Measurements from ENCODE around the gene GNB3. TPM values are rescaled to one million over a fixed set of nuclear protein-coding genes. Genes with fewer than 3 reads are reported as not detected.

The GNB3 gene
- total and polyA plus RNA-seq, 4 donors = under 0.01 to 0.12 TPM; not detected in 2

DNA sequence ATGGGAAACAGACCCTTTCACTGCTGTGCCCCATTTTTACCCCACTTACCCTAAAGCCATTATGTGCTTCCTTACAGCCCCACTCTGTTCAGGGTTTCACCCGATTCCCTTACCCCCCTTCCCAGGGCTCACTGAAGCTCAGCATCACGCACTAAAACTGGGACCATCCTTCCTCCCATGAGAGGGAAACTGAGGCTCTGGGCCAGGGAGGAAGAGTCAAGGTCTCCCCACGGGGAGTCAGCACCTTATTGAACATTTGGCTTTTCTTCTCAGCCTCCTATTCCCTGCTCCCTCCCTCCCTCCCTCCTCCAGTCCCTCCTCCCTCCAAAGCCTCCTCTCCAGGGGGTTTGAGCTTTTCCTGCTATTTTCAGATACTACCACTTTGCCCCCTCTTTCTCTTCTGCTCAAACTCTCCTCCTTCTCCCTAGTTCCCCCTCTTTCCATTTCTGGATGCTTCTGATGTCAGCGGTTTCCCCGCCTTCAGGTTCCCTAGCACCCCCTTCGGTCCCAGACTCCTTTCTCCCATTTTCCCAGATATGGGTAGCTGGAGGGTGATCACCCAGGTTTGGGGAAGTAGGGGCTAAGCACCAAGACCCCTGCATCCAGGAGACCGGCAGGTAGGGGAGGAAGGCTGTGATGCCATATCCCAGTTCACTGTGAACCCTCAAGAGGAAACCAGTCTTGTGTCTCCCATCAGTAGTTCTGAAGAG is 18.1 kb upstream of the GNB3 start:
- Histone ChIP-seq H3K9me3 (ENCODE audit: control insufficient read depth in 4 of 4, low read length in 3 of 4) (no peaks in the 10 kb centered on the region), H3K27me3 (ENCODE audit: control insufficient read depth in 4 of 4, insufficient read depth in 4 of 4, low read length in 3 of 4) (no peaks in the 10 kb centered on the region)
- WGBS = 82% methylated on average over 7 of the region's 7 CpGs

DNA sequence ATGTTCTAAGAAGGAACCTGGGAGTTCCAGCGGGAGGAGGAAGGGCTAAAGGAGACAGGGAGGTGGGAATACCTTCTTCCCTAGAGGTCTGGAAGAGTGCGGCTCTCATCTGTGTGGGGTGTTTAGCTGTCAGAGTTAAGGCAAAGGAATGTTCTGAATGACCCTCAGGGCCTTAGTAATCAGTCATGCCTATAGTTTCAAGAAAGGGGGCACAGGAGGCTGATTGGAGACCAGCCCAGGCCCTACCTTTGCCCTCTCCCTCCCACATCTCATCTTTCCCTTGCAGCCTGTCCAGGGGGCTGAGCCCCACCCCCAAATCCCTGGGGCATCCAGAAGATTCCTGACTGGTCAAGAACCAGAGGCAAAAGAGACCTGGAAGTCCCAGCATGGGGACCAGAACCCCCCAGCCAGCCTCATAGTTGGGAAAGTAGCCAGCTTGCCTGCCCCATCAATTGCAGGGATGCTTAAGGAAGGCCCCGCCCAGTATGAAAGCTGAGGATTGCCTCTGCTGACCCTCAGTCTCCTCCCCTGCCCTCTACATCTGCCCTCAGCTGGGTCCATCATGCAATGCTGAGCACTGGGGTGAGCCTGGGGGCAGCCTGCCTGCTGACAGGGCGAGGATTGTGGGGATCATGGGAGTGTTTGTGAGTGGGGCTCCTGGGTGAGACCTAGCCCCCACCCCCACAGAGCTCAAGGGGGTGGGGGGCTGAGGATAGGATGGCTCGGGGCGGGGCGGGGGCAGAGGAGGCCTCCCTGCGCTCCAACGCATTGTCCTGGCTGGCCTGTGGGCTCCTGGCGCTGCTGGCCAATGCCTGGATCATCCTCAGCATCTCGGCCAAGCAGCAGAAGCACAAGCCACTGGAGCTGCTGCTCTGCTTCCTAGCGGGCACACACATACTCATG is 17.3 kb upstream of the GNB3 start:
- H3K4me3 ChIP-seq (ENCODE audit: low read depth in 1 of 3, low read length in 3 of 3) = no peak overlapping the region
- DNase-seq (ENCODE audit: low spot score) = no peak
- TF ChIP-seq FOXA1 (IDR thresholded peaks at IDR 0.05) (no peak), RXRA (IDR thresholded peaks at IDR 0.05) (no peak), SP1 (IDR thresholded peaks at IDR 0.05) (no peak)
- TF ChIP-seq, protein P1, sequence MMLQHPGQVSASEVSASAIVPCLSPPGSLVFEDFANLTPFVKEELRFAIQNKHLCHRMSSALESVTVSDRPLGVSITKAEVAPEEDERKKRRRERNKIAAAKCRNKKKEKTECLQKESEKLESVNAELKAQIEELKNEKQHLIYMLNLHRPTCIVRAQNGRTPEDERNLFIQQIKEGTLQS (IDR thresholded peaks at IDR 0.05) = no peak
- WGBS = 88% methylated on average over 12 of the region's 12 CpGs
- H3K36me3 ChIP-seq (ENCODE audit: control insufficient read depth in 4 of 4, insufficient read depth in 3 of 4, low read depth in 1 of 4, low read length in 3 of 4) = no peaks in the 10 kb centered on the region
- H3K27me3 ChIP-seq (ENCODE audit: control insufficient read depth in 4 of 4, insufficient read depth in 4 of 4, low read length in 3 of 4) = peaks cover 0 to 2% (median 0%) of the 10 kb centered on the region in 4 donors
- peaks cover 2 to 40% (median 29%) of the 10 kb centered on the region in 4 donors for H3K4me1 ChIP-seq (ENCODE audit: control insufficient read depth in 4 of 4, insufficient read depth in 4 of 4, low read length in 3 of 4)
- H3K27ac ChIP-seq (ENCODE audit: low read depth in 1 of 2, low read length in 2 of 2) = no peak overlapping the region
- H3K9ac ChIP-seq (ENCODE audit: low read depth in 1 of 2, low read length in 2 of 2) = no peak overlapping the region
- no peaks in the 10 kb centered on the region for H3K9me3 ChIP-seq (ENCODE audit: control insufficient read depth in 4 of 4, low read length in 3 of 4)

More for the DNA sequence above, 18.1 kb upstream of the GNB3 start:
- H3K4me1 ChIP-seq (ENCODE audit: control insufficient read depth in 4 of 4, insufficient read depth in 4 of 4, low read length in 3 of 4) = peaks cover 0 to 43% (median 31%) of the 10 kb centered on the region in 4 donors
- TF ChIP-seq FOXA1 (IDR thresholded peaks at IDR 0.05) (no peak), YY1 (IDR thresholded peaks at IDR 0.05) (no peak), NR2F2 (IDR thresholded peaks at IDR 0.05) (no peak), GABPA (IDR thresholded peaks at IDR 0.05 in 1 of 2, conservative IDR thresholded peaks at IDR 0.05 in 1 of 2) (no peak), HNF4G (IDR thresholded peaks at IDR 0.05) (no peak)
- no peak overlapping the region for H3K27ac ChIP-seq (ENCODE audit: low read depth in 1 of 2, low read length in 2 of 2)
- DNase-seq (ENCODE audit: low spot score) = no peak
- no peaks in the 10 kb centered on the region for H3K36me3 ChIP-seq (ENCODE audit: control insufficient read depth in 4 of 4, insufficient read depth in 3 of 4, low read depth in 1 of 4, low read length in 3 of 4)
- H3K4me3 ChIP-seq (ENCODE audit: low read depth in 1 of 3, low read length in 3 of 3) = no peak overlapping the region
- H3K9ac ChIP-seq (ENCODE audit: low read depth in 1 of 2, low read length in 2 of 2) = no peak overlapping the region

DNA sequence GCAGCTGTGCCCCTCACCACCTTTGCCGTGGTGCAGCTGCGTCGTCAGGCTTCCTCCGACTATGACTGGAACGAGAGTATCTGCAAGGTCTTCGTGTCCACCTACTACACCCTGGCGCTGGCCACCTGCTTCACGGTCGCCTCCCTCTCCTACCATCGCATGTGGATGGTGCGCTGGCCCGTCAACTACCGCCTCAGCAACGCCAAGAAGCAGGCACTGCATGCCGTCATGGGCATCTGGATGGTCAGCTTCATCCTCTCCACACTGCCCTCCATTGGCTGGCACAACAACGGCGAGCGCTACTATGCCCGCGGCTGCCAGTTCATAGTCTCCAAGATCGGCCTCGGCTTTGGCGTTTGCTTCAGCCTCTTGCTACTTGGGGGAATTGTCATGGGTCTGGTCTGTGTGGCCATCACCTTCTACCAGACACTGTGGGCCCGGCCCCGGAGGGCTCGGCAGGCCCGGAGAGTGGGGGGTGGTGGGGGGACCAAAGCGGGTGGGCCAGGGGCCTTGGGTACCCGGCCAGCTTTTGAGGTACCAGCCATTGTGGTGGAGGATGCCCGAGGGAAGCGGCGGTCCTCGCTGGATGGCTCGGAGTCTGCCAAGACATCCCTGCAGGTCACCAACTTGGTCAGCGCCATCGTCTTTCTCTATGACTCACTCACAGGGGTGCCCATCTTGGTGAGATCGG is 16.5 kb upstream of the GNB3 start:
- TF ChIP-seq, protein P1 (IDR thresholded peaks at IDR 0.05) = no peak
- no peak for TF ChIP-seq FOXA2 (IDR thresholded peaks at IDR 0.05)
- TF ChIP-seq FOXA1 (IDR thresholded peaks at IDR 0.05) = no peak
- TF ChIP-seq, protein P2, sequence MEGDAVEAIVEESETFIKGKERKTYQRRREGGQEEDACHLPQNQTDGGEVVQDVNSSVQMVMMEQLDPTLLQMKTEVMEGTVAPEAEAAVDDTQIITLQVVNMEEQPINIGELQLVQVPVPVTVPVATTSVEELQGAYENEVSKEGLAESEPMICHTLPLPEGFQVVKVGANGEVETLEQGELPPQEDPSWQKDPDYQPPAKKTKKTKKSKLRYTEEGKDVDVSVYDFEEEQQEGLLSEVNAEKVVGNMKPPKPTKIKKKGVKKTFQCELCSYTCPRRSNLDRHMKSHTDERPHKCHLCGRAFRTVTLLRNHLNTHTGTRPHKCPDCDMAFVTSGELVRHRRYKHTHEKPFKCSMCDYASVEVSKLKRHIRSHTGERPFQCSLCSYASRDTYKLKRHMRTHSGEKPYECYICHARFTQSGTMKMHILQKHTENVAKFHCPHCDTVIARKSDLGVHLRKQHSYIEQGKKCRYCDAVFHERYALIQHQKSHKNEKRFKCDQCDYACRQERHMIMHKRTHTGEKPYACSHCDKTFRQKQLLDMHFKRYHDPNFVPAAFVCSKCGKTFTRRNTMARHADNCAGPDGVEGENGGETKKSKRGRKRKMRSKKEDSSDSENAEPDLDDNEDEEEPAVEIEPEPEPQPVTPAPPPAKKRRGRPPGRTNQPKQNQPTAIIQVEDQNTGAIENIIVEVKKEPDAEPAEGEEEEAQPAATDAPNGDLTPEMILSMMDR (IDR thresholded peaks at IDR 0.05; ENCODE audit: low read depth, low read length, missing input control) = no peak
- TF ChIP-seq, protein P3, sequence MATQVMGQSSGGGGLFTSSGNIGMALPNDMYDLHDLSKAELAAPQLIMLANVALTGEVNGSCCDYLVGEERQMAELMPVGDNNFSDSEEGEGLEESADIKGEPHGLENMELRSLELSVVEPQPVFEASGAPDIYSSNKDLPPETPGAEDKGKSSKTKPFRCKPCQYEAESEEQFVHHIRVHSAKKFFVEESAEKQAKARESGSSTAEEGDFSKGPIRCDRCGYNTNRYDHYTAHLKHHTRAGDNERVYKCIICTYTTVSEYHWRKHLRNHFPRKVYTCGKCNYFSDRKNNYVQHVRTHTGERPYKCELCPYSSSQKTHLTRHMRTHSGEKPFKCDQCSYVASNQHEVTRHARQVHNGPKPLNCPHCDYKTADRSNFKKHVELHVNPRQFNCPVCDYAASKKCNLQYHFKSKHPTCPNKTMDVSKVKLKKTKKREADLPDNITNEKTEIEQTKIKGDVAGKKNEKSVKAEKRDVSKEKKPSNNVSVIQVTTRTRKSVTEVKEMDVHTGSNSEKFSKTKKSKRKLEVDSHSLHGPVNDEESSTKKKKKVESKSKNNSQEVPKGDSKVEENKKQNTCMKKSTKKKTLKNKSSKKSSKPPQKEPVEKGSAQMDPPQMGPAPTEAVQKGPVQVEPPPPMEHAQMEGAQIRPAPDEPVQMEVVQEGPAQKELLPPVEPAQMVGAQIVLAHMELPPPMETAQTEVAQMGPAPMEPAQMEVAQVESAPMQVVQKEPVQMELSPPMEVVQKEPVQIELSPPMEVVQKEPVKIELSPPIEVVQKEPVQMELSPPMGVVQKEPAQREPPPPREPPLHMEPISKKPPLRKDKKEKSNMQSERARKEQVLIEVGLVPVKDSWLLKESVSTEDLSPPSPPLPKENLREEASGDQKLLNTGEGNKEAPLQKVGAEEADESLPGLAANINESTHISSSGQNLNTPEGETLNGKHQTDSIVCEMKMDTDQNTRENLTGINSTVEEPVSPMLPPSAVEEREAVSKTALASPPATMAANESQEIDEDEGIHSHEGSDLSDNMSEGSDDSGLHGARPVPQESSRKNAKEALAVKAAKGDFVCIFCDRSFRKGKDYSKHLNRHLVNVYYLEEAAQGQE (IDR thresholded peaks at IDR 0.05) = no peak
- TF ChIP-seq, protein P4, sequence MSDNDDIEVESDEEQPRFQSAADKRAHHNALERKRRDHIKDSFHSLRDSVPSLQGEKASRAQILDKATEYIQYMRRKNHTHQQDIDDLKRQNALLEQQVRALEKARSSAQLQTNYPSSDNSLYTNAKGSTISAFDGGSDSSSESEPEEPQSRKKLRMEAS (IDR thresholded peaks at IDR 0.05) = no peak
- TF ChIP-seq NR2F2 (IDR thresholded peaks at IDR 0.05) = no peak
- no peak for TF ChIP-seq RXRA (IDR thresholded peaks at IDR 0.05)
- no peak for TF ChIP-seq JUND (IDR thresholded peaks at IDR 0.05)
- TF ChIP-seq HNF4A (conservative IDR thresholded peaks at IDR 0.05) = no peak
- no peak for TF ChIP-seq YY1 (IDR thresholded peaks at IDR 0.05)
- no peak overlapping the region for H3K9ac ChIP-seq (ENCODE audit: low read depth in 1 of 2, low read length in 2 of 2)
- no peaks in the 10 kb centered on the region for H3K9me3 ChIP-seq (ENCODE audit: control insufficient read depth in 4 of 4, low read length in 3 of 4)
- H3K27me3 ChIP-seq (ENCODE audit: control insufficient read depth in 4 of 4, insufficient read depth in 4 of 4, low read length in 3 of 4) = peaks cover 0 to 2% (median 0%) of the 10 kb centered on the region in 4 donors
- 89% methylated on average over 37 of the region's 37 CpGs for WGBS
- H3K27ac ChIP-seq (ENCODE audit: low read depth in 1 of 2, low read length in 2 of 2) = no peak overlapping the region
- no peak for DNase-seq (ENCODE audit: low spot score)
- peaks cover 7 to 44% (median 29%) of the 10 kb centered on the region in 4 donors for H3K4me1 ChIP-seq (ENCODE audit: control insufficient read depth in 4 of 4, insufficient read depth in 4 of 4, low read length in 3 of 4)
- H3K4me3 ChIP-seq (ENCODE audit: low read depth in 1 of 3, low read length in 3 of 3) = no peak overlapping the region
- H3K36me3 ChIP-seq (ENCODE audit: control insufficient read depth in 4 of 4, insufficient read depth in 3 of 4, low read depth in 1 of 4, low read length in 3 of 4) = no peaks in the 10 kb centered on the region
